PC-9 (cell line): Measurements from ENCODE around the gene GHITM. TPM values are rescaled to one million over a fixed set of nuclear protein-coding genes. Genes with fewer than 3 reads are reported as not detected.

Experiments
- Bru-seq: library from RNA; stranded (reverse); fragments of 400-500 nt; gene quantifications from one replicate; lab custom pipeline; 2021; lab: Mats Ljungman, UMichigan
- BruChase-seq, 2 experiments: library from RNA; stranded (reverse); fragments of 400-500 nt; gene quantifications; one replicate each; lab custom pipeline; 2021; lab: Mats Ljungman, UMichigan
- BruUV-seq: library from RNA; stranded (reverse); fragments of 400-500 nt; replicated peaks from 2 replicates; lab custom pipeline; 2021; lab: Mats Ljungman, UMichigan
- CTCF ChIA-PET: fragments of 300-600 bp; sonication (Branson Sonifier 250); formaldehyde crosslinking; loops from one replicate; lab custom pipeline; 2022; ENCODE audit warnings: antibody characterized with exemption; lab: Charles Lee
- POLR2A ChIA-PET: fragments of 300-600 bp; sonication (Branson Sonifier 250); formaldehyde crosslinking; loops from one replicate; lab custom pipeline; 2022; ENCODE audit warnings: antibody characterized with exemption; ENCODE audit not compliant: unreplicated experiment; lab: Charles Lee
- DNase-seq, 2 experiments: peaks; one replicate each; pipeline versions ENCODE4 v3.0.0 to v3.0.0-alpha.2; 2015 to 2022; ENCODE audit warnings: mixed read lengths in 1 of 2
- H2AFZ ChIP-seq: fragments of 200-600 bp; sonication (generic); 2 replicates; pipeline ENCODE4 v1.8.1; 2017; ENCODE audit warnings: antibody characterized with exemption
- H3F3A ChIP-seq: fragments of 200-600 bp; sonication (generic); 2 replicates; pipeline ENCODE4 v1.8.1; 2017; ENCODE audit warnings: antibody characterized with exemption, mild to moderate bottlenecking, low read depth; ENCODE audit not compliant: insufficient read depth
- H3K27ac ChIP-seq: fragments of 200-600 bp; sonication (generic); 2 replicates; pipeline ENCODE4 v1.6.1; 2016; ENCODE audit warnings: mixed run types
- H3K27me3 ChIP-seq: fragments of 200-600 bp; sonication (generic); 2 replicates; pipeline ENCODE4 v1.6.1; 2016; ENCODE audit warnings: low read depth, mixed run types; ENCODE audit not compliant: insufficient read depth
- H3K36me3 ChIP-seq: fragments of 200-600 bp; sonication (generic); 2 replicates; pipeline ENCODE4 v1.6.1; 2016; ENCODE audit warnings: low read depth, mixed run types
- H3K4me1 ChIP-seq: fragments of 200-600 bp; sonication (generic); replicated peaks from 2 replicates; pipeline ENCODE4 v1.6.1; 2016; ENCODE audit warnings: mixed run types; ENCODE audit not compliant: insufficient read depth
- H3K4me2 ChIP-seq: fragments of 200-600 bp; sonication (generic); 2 replicates; pipeline ENCODE4 v1.6.1; 2017; ENCODE audit warnings: mixed run types
- H3K4me3 ChIP-seq: fragments of 200-600 bp; sonication (generic); 2 replicates; pipeline ENCODE4 v1.6.1; 2016; ENCODE audit warnings: mixed run types
- H3K79me2 ChIP-seq: fragments of 200-600 bp; sonication (generic); 2 replicates; pipeline ENCODE4 v1.6.1; 2017; ENCODE audit warnings: low read depth, mixed run types
- H3K9me2 ChIP-seq: fragments of 200-600 bp; sonication (generic); 2 replicates; pipeline ENCODE4 v1.8.1; 2017; ENCODE audit warnings: mild to moderate bottlenecking; ENCODE audit not compliant: insufficient read depth
- H3K9me3 ChIP-seq: fragments of 200-600 bp; sonication (generic); 2 replicates; pipeline ENCODE4 v1.8.1; 2016; ENCODE audit warnings: low read depth; ENCODE audit not compliant: insufficient read depth
- H4K20me1 ChIP-seq: fragments of 200-600 bp; sonication (generic); 2 replicates; pipeline ENCODE4 v1.8.1; 2017; ENCODE audit not compliant: insufficient read depth
- EZH2 ChIP-seq: fragments of 200-600 bp; sonication (generic); IDR thresholded peaks from 2 replicates; pipeline ENCODE4 v1.8.0; 2017; ENCODE audit warnings: antibody characterized with exemption, low read depth
- intact Hi-C: fragments of 100-400 bp; cut with micrococcal nuclease; formaldehyde crosslinking; loops from one replicate; pipeline ENCODE4 v1.10.0; 2022; ENCODE audit not compliant: unreplicated experiment
- long read RNA-seq: library from polyadenylated mRNA; stranded (forward); transcript quantifications from one replicate; pipeline ENCODE4 v2.0.0, GENCODE V29; 2022
- total RNA-seq: library from RNA; stranded (reverse); gene quantifications from 2 replicates; pipeline ENCODE4 v1.2.3, GENCODE V29; 2021
- TF ChIP-seq, protein P1 (sequence below): fragments of 200-600 bp; sonication (generic); conservative IDR thresholded peaks from 2 replicates; pipeline ENCODE4 v1.6.1; 2017; ENCODE audit warnings: mixed run types, antibody characterized with exemption, mild to moderate bottlenecking, moderate library complexity

Gene GHITM, protein sequence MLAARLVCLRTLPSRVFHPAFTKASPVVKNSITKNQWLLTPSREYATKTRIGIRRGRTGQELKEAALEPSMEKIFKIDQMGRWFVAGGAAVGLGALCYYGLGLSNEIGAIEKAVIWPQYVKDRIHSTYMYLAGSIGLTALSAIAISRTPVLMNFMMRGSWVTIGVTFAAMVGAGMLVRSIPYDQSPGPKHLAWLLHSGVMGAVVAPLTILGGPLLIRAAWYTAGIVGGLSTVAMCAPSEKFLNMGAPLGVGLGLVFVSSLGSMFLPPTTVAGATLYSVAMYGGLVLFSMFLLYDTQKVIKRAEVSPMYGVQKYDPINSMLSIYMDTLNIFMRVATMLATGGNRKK
- total RNA-seq (268 and 291 TPM in 2 replicates), Bru-seq, nascent RNA (percentile 98 among the genes with signal in this experiment), BruChase-seq, experiment 1, labeled RNA remaining after a 2-hour chase (percentile 97 among the genes with signal in this experiment), BruChase-seq, experiment 2, labeled RNA remaining after a 6-hour chase (percentile 99 among the genes with signal in this experiment)
- long read RNA-seq, transcript GHITM-201 (9 exons, 2,128 nt), result major isoform, 1,427 of 1,584 reads
- long read RNA-seq, partial matches to known transcripts, result 94 of 1,584 reads
- long read RNA-seq, other reads (novel, unspliced or antisense), result 63 of 1,584 reads

DNA sequence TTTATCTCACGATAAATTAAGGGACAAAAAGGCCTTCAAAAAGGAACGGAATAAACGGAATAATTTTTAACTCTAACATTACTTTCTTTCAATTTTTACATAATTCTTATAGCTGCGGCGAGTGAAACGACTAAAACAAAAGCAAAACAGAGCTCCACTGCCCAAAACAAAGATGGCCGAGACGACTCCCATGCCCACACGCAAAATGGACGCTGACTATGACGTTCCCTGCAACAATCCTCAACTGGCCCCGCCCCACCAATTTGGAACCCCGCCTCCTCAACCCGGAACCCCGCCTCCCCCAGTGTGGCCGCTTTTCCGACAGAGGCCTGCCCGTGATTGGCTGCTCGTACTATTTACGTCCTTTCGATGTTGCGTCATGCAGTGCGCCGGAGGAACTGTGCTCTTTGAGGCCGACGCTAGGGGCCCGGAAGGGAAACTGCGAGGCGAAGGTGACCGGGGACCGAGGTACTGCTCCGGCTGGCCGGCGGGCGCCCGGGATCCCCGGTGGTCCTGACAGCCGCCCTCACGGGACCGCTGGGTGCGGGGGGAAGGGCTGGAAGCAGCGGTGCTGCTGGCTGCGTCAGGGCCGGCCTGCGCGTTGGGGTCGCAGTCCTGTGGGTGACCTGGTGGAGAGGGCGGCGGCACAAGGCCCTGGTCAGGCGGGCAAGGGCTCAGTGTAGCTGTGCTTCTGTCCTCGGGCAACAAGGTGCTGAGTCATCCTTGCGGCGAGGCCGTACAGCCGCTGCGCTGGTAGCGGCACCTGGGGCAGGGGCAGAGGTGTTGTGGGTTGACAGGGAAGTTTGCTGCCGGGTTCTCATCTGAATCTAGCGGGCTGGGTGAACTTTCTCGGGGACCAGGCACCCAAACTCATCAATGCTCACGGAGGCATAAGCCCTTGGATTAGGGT is at the start of gene GHITM:
Gene GHITM (plus strand): TSS at position 384 of the 910 bp plus-strand sequence. CDS start 1,992 bp downstream, outside the sequence.
- Histone ChIP-seq H3K9me2 (no peaks in the 10 kb centered on the region), H3K27me3 (peaks cover 11% of the 10 kb centered on the region; the same call in 1 of the 2 replicates), H3K79me2 (peaks cover 33% of the 10 kb centered on the region), H3K4me3 (peak within 1 kb of the TSS; percentile 94), H4K20me1 (peaks cover 21% of the 10 kb centered on the region), H3K36me3 (peaks cover 37% of the 10 kb centered on the region), H3K27ac (peak within 1 kb of the TSS; percentile 95), H2AFZ (peak within 1 kb of the TSS; percentile 95), H3K4me1 (peaks cover 17% of the 10 kb centered on the region), H3K9me3 (no peaks in the 10 kb centered on the region), H3F3A (peaks cover 25% of the 10 kb centered on the region), H3K4me2 (peak within 1 kb of the TSS; percentile 98)
- ChIA-PET POLR2A (interaction anchor here (0.6 to 0.7 kb wide), 3 partner anchors 117 to 317 kb away, joined by 3 to 9 read pairs (median 6); no protein-coding TSS in a partner anchor), CTCF (interaction anchor here (0.6 kb wide), 1 partner anchor 9 kb away, joined by 4 read pairs; no protein-coding TSS in a partner anchor)
- intact Hi-C loops, result loop anchor here (2.0 kb wide), 1 partner anchor 189 kb away; the partner anchor contains the start of gene CCSER2
- TF ChIP-seq, protein P1, sequence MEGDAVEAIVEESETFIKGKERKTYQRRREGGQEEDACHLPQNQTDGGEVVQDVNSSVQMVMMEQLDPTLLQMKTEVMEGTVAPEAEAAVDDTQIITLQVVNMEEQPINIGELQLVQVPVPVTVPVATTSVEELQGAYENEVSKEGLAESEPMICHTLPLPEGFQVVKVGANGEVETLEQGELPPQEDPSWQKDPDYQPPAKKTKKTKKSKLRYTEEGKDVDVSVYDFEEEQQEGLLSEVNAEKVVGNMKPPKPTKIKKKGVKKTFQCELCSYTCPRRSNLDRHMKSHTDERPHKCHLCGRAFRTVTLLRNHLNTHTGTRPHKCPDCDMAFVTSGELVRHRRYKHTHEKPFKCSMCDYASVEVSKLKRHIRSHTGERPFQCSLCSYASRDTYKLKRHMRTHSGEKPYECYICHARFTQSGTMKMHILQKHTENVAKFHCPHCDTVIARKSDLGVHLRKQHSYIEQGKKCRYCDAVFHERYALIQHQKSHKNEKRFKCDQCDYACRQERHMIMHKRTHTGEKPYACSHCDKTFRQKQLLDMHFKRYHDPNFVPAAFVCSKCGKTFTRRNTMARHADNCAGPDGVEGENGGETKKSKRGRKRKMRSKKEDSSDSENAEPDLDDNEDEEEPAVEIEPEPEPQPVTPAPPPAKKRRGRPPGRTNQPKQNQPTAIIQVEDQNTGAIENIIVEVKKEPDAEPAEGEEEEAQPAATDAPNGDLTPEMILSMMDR, result peak; percentile 36; the same call in 1 of the 2 replicates
- TF ChIP-seq EZH2, result no peak
- peak; percentile 96 to 100 for DNase-seq
- BruUV-seq, result no TSS peak

DNA sequence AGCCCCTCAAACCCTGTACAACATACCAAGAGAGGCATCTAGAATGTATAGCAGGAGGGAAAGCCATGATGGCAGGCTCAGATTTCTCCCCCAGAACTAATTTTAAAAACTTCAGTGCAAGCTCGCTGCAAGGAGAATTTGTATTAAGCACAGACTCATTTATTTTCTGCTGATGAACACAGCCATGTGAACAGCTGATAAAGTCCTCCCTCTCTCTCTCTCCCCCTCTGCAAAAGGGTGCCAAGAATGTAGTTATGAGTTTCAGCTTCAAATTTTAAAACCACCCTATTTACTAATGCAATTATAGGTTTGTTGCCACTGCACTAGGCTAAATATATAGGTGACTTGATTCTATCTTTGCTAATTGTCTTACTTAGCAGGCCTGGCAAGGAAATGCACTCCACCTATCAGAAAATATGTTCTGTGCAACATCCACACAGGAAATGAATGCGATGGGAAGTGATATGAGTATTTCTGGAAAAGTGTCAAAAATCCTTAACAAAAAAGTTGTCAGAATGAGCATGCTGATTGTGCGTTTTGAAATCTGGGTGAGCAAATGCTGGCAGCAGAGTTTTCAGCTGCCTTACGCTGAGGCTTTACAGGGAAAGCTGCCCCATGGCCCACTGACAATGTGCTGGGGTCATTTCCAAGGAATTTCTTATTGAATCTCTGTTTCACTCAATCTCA is 43.4 kb upstream of the GHITM start:
- Histone ChIP-seq H3K4me2 (no peak overlapping the region), H4K20me1 (no peaks in the 10 kb centered on the region), H3K4me3 (no peak overlapping the region), H3K36me3 (no peaks in the 10 kb centered on the region), H3K4me1 (no peaks in the 10 kb centered on the region), H3K27ac (no peak overlapping the region), H3K27me3 (peaks cover 32% of the 10 kb centered on the region), H3K9me3 (no peaks in the 10 kb centered on the region), H3K9me2 (no peaks in the 10 kb centered on the region), H3F3A (no peaks in the 10 kb centered on the region), H2AFZ (no peak overlapping the region; the same call in 1 of the 2 replicates), H3K79me2 (no peaks in the 10 kb centered on the region)
- DNase-seq, result no peak
- TF ChIP-seq EZH2, result no peak
- TF ChIP-seq, protein P1, result no peak
- ChIA-PET CTCF (no interaction called here), POLR2A (no interaction called here)
- intact Hi-C loops, result no loop called here
- BruUV-seq, result no TSS peak
